Jurkat, Clone E6-1 (cell line): ENCODE data around the gene TXNRD1.

Experiments used
- DNase-seq: peaks from one replicate; pipeline ENCODE4 v3.0.0-alpha.2; 2011; ENCODE audit warnings: low read depth, low spot score
- H3K4me3 ChIP-seq: 2 replicates; pipeline ENCODE4 v1.5.1; 2011; ENCODE audit warnings: mild to moderate bottlenecking, low read length, control low read depth, moderate library complexity

The TXNRD1 gene

GRCh38 chr12:104336115-104336514 lies 120.5 kb downstream of the TXNRD1 start:
- no peak for DNase-seq
- H3K4me3 ChIP-seq = no peak overlapping the region

DNA sequence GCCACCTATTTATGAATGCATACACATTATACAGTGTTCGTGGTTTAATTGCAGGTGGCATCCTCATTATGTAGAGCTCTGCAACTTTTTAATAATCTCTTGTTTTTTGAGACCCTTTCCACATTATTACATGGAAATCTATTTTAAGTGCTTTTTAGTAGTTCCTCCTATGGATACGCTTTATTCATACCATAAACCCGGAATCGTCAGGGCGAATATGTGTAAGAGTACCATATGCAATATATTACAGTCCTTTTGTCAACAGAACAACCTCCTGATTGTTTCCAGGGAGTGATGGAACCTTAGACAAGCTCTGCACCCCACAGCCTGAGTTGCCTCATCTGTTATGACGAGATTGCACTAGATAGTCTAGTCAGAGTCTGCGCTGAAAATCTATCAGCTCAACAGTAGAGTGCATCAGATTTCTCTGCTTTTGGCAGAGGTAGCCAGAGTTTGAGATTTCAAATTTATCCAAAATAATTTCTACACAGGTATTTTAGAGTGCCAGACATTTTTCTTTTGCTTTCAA lies 121.5 kb downstream of the TXNRD1 start:
- no peak for DNase-seq
- no peak overlapping the region for H3K4me3 ChIP-seq

DNA sequence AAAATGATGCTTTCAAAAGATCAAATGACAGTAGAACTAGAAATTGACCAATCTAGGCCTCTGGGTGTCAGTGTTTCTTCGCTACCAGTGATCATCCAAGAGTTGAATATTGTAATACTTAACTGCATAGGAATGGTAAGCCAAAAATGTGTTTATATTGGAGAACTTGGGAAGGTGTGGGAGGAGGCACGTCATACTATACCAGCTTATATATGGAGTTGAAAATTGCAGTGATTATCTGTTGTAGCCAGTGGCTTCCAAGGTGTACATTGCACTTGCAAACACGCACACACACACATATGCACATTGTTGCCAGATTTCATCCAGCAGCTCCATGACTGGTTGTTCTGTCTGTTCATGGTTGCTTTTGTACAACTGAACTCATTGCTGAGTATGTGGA lies 124.1 kb downstream of the TXNRD1 start:
- no peak for DNase-seq
- no peak overlapping the region for H3K4me3 ChIP-seq

- no peak for DNase-seq
- no peak overlapping the region for H3K4me3 ChIP-seq
These were observed 124.6 kb downstream of the TXNRD1 start for GRCh38 chr12:104340177-104340576.

GRCh38 chr12:104340925-104341611 lies 125.5 kb downstream of the TXNRD1 start:
- no peak overlapping the region for H3K4me3 ChIP-seq
- DNase-seq = no peak

- H3K4me3 ChIP-seq = no peak overlapping the region
- no peak for DNase-seq
These were observed 126.6 kb downstream of the TXNRD1 start for GRCh38 chr12:104342147-104342546.

GRCh38 chr12:104342635-104343249 lies 127.2 kb downstream of the TXNRD1 start:
- DNase-seq = no peak
- no peak overlapping the region for H3K4me3 ChIP-seq

GRCh38 chr12:104344682-104345081 lies 129.1 kb downstream of the TXNRD1 start:
- DNase-seq = no peak
- H3K4me3 ChIP-seq = no peak overlapping the region

GRCh38 chr12:104345234-104346066 lies 129.9 kb downstream of the TXNRD1 start:
- DNase-seq = no peak

GRCh38 chr12:104347374-104348075 lies 131.9 kb downstream of the TXNRD1 start:
- H3K4me3 ChIP-seq = no peak overlapping the region
- DNase-seq = no peak

More at GRCh38 chr12:104345234-104346066, 129.9 kb downstream of the TXNRD1 start:
- no peak overlapping the region for H3K4me3 ChIP-seq

DNA sequence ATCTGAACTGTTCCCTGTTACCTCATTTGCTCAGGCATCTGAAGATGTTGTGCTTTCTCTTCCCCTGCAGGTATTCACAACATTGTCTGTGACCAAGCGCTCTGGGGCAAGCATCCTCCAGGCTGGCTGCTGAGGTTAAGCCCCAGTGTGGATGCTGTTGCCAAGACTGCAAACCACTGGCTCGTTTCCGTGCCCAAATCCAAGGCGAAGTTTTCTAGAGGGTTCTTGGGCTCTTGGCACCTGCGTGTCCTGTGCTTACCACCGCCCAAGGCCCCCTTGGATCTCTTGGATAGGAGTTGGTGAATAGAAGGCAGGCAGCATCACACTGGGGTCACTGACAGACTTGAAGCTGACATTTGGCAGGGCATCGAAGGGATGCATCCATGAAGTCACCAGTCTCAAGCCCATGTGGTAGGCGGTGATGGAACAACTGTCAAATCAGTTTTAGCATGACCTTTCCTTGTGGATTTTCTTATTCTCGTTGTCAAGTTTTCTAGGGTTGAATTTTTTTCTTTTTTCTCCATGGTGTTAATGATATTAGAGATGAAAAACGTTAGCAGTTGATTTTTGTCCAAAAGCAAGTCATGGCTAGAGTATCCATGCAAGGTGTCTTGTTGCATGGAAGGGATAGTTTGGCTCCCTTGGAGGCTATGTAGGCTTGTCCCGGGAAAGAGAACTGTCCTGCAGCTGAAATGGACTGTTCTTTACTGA lies 132.9 kb downstream of the TXNRD1 start:
- H3K4me3 ChIP-seq = no peak overlapping the region
- no peak for DNase-seq

DNA sequence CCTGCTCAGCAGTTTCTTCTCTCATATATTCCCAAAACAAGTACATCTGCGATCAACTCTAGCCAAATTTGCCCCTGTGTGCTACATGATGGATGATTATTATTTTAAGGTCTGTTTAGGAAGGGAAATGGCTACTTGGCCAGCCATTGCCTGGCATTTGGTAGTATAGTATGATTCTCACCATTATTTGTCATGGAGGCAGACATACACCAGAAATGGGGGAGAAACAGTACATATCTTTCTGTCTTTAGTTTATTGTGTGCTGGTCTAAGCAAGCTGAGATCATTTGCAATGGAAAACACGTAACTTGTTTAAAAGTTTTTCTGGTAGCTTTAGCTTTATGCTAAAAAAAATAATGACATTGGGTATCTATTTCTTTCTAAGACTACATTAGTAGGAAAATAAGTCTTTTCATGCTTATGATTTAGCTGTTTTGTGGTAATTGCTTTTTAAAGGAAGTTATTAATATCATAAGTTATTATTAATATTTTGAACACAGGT lies 133.5 kb downstream of the TXNRD1 start:
- H3K4me3 ChIP-seq = no peak overlapping the region
- DNase-seq = no peak

DNA sequence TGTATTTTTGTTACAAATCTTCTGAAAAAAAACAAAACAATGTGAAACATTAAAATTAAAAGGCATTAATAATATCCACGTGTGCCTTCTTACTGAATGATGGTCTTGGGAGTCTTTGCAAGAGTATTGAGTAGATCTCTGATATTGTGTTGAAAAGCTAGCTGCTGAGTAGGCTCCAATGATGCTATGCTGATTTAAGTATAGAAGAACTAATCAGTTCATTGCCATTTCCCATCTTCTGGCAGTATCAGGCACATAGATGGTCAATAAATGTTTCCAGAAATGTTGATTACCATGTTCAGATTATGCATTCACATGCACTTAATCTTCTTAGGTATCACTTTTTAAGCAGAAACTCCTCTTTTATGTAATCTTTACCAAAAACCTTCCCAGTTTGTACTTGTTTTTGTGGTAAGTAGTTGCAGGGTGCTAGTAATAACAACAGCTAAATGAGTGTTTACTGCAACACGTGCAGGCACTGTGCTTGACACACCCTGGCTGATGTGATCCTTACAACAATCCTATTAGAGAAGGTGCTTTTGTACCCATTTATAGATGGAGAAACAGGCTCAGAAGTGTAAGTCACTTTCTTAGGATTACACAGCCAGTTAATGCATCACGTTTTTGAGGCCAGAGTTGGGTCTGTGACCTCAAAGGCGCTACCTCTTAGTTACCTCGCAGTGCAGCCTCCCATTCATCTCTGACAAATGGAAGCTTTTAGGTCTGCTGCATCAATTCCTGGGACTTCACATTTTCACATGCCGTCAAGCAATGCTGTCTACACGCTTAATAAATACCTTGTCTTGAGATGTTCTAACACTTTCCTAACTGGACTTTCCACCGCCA lies 134.9 kb downstream of the TXNRD1 start:
- no peak for DNase-seq

DNA sequence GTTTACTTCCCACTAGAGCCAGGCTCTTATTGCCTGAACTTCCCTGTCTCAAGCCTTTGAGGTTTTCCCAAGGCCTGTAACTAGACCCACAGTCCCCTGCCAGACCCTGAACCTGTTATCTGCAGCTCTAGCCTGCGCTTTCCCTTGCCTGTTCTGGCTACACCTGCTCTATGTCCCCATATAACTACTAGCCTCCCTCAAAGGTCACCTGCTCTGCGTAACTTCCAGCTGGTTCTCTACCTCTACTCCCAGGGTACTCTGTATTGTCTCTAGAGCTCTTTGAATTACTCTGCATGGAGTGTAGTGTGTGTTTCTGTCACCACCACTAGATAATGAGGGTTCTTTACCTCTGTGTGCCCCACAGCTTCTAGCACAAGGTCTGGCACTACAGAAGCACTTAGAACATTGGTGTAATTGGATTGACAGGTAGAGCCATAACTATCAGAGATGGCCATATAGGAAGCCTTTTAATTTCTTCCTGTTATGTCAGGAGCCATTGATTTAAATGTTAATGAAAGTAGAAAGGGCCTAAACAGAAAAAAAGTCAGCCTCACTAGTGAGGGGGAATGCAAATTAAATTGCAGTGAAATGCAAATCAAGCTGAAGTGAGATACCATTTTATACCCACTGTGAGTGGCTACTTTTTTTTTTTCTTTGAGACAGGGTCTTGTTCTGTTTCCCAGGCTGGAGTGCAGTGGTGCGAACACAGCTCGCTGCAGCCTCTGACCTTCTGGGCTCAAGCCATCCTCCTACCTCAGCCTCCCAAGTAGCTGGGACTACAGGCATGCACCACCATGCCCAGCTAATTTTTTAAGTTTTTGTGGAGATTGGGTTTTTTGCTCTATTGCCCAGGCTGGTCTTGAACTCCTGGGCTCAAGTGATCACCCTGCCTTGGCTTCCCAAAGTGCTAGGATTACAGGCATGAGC lies 135.7 kb downstream of the TXNRD1 start:
- H3K4me3 ChIP-seq = no peak overlapping the region
- no peak for DNase-seq

More for the DNA sequence above, 134.9 kb downstream of the TXNRD1 start:
- no peak overlapping the region for H3K4me3 ChIP-seq

- H3K4me3 ChIP-seq = no peak overlapping the region
- no peak for DNase-seq
These were observed 136.6 kb downstream of the TXNRD1 start for GRCh38 chr12:104352106-104352713.
